HG02571 (cell line): ENCODE data around the gene GRN.
A peak's percentile ranks its signal among the peaks of the same experiment; 100 is the strongest.
"Not testable (repeated sequence)": the region's sequence is repeated elsewhere in the genome, so short reads cannot be mapped to it uniquely, and the experiment has no call there.

Source experiments
- ATAC-seq: cut with Tn5 transposase; IDR thresholded peaks from one replicate; pipeline ENCODE4 v1.9.1; 2021; ENCODE audit warnings: mild to moderate bottlenecking, moderate library complexity; ENCODE audit not compliant: unreplicated experiment

The GRN gene

GRCh38 chr17:44381810-44382305, 36.8 kb downstream of the GRN start:
- ATAC-seq = no peak

- ATAC-seq = no peak
These were observed 37.8 kb downstream of the GRN start for GRCh38 chr17:44382917-44383316.

- no peak for ATAC-seq
These were observed 38.3 kb downstream of the GRN start for GRCh38 chr17:44383363-44383762.

GRCh38 chr17:44383861-44384260, 38.8 kb downstream of the GRN start:
- no peak for ATAC-seq

GRCh38 chr17:44384281-44384822, 39.2 kb downstream of the GRN start:
- no peak for ATAC-seq

GRCh38 chr17:44384823-44385286, 39.8 kb downstream of the GRN start:
- no peak for ATAC-seq

- ATAC-seq = peak; percentile 56
These were observed 40.4 kb downstream of the GRN start for GRCh38 chr17:44385287-44386181.

- ATAC-seq = no peak
These were observed 41.1 kb downstream of the GRN start for GRCh38 chr17:44386182-44386525.

- no peak for ATAC-seq
These were observed 42.7 kb downstream of the GRN start for GRCh38 chr17:44387804-44388203.

GRCh38 chr17:44389281-44389680, 44.2 kb downstream of the GRN start, which contains the start of gene ITGA2B:
Gene ITGA2B, minus strand, starts transcription at chr17:44389649. Its CDS starts 176 bp downstream, at chr17:44389473.
- ATAC-seq = no peak

GRCh38 chr17:44389723-44390202, 44.7 kb downstream of the GRN start:
- ATAC-seq = no peak

- ATAC-seq = no peak
These were observed 45.3 kb downstream of the GRN start for GRCh38 chr17:44390250-44390870.

GRCh38 chr17:44394112-44394511, 49.0 kb downstream of the GRN start:
- ATAC-seq = not testable (repeated sequence)

- ATAC-seq = no peak
These were observed 49.7 kb downstream of the GRN start for GRCh38 chr17:44394833-44395232.

GRCh38 chr17:44396946-44397345, 51.8 kb downstream of the GRN start:
- no peak for ATAC-seq

GRCh38 chr17:44397479-44398440, 52.7 kb downstream of the GRN start:
- no peak for ATAC-seq

GRCh38 chr17:44398692-44399691, 53.9 kb downstream of the GRN start:
- ATAC-seq = no peak

GRCh38 chr17:44400226-44400847, 55.2 kb downstream of the GRN start:
- no peak for ATAC-seq
